NOMO-1 treated with DMSO at 0.1 percent for 48 hours (cell line): ENCODE measurements around the gene ZNF674.
"Not testable (repeated sequence)": the region's sequence is repeated elsewhere in the genome, so short reads cannot be mapped to it uniquely, and the experiment has no call there.

Experiments used
- DNase-seq: peaks from one replicate; lab custom pipeline; 2025; ENCODE audit not compliant: unreplicated experiment; lab: John Stamatoyannopoulos, UW

ZNF674 gene

GRCh38 chrX:46571423-46572339, 26.5 kb upstream of the ZNF674 start:
- DNase-seq: no peak

DNA sequence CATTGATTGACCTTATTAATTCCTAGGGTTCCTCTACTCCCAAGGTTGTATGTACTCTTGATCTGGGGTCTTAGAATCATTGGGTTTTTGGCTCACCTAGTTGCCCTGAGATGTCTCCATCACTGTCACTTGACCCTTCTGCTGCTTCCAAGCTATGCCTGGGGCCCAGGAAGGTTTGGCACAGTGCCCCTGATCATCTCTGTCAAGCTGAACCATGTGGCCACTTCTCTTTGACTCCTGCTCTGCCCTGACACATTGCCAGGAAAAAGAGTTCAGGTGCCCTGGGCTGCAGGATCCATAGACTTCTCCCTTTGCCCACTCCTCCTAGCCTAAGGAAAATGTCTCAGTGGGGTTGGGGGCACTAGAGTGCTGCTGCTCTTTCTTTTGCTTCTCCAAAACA, 24.4 kb upstream of the ZNF674 start:
- DNase-seq: no peak

GRCh38 chrX:46567388-46567787, 22.2 kb upstream of the ZNF674 start:
- DNase-seq: no peak

DNA sequence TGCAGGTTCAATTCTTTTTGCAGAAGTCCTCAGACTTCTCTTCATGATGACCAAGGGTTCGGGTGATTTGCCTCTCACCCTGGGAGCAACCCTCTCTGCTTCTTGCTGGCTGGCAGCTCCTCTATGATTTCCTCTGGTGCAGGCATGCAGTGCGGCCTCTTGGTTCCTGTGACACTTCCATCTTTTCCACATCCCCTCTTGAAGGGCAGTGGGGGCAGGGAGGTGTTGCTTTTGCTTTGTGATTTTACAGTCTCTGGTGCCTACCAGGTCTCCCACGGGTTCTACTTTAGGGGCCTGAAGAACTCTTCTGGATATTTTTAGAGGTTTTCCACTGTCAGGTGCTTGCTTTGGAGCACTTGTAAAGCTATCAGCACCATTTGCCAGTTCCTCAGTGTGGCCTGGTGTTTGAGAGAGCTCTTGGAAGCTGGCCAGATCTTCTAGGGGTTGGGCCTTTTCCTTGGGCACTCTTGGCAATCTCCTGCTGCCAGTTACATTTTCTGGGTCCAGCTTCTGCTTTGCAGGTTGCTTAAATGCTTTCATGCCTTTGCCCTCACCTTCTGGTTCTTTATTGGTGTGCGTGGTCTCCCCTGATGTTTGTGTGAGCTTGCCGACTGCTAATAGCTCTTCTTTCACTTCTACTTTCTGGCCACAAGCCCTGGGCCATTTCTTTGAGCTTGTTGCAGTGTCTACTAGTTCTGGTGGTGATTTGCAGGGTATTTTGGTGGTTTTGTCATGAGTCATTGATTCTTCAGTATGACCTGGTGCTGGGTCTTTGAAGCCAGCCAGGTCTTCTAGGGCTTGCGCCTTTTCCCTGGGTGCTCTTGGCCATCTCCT, 16.8 kb upstream of the ZNF674 start:
- DNase-seq: peak; percentile 86

GRCh38 chrX:46559062-46559461, 13.8 kb upstream of the ZNF674 start:
- no peak for DNase-seq

GRCh38 chrX:46554942-46555341, 9.7 kb upstream of the ZNF674 start:
- peak; percentile 55 for DNase-seq

DNA sequence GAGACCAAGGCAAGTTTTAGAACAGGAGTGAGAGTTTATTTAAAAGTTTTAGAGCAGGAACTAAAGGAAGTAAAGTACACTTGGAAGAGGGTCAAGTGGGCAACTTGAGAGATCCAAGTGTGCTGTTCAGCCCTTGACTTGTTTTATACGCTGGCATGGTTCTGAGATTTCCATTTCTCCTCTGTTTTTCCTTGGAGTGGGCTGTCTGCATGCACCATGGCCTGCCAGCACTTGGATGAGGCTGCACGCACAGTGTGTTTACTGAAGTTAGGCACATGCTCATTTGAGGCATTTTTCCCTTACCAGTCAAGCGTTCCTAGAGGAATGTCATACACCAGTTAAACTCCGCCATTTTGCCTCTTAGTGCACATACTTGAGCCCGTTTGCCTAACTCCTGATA, 8.7 kb upstream of the ZNF674 start:
- DNase-seq: no peak

- DNase-seq: no peak
Measured at GRCh38 chrX:46551494-46552128, 6.4 kb upstream of the ZNF674 start.

DNA sequence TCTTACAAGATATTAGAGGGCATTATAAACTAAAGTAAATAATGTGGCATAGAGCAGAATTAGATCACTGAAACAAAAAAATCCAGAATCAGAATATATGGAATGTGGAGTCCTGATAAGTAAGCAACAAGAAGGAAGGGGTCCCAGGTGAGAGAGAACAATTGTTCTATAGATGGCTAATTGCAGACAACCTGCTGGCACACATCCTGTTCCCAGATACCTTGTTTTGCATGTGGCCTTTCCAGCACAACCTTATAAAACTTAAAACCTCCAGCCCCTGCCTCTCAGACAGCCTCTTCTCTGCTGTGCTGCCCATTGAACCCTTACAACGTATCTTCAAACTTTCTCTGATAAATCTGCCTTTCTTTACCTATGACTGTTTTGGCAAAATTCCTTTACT, 4.7 kb upstream of the ZNF674 start:
- DNase-seq: no peak

DNA sequence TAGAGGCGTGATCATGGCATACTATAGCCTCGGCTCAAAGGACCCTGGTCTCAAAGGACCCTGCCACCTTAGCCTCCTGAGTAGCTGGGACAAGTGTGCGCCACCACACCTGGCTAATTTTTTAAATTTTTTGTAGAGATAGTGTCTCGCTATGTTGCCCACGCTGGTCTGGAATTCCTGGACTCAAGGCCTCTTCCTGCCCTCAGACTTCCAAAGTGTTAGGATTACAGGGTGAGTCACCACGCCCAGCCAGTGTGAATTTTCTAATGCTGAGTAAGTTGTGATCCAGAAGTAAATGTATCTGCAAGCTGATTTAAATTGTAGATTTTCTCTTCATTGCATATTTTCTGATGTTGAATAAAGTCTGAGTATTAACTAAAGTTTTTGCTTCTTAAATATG, 2.6 kb upstream of the ZNF674 start:
- no peak for DNase-seq

- DNase-seq: not testable (repeated sequence)
Measured at GRCh38 chrX:46544527-46544926, 694 bp downstream of the ZNF674 start.

- DNase-seq: no peak
Measured at GRCh38 chrX:46543441-46543840, 1.8 kb downstream of the ZNF674 start.

GRCh38 chrX:46531442-46531841, 13.8 kb downstream of the ZNF674 start:
- DNase-seq: no peak

DNA sequence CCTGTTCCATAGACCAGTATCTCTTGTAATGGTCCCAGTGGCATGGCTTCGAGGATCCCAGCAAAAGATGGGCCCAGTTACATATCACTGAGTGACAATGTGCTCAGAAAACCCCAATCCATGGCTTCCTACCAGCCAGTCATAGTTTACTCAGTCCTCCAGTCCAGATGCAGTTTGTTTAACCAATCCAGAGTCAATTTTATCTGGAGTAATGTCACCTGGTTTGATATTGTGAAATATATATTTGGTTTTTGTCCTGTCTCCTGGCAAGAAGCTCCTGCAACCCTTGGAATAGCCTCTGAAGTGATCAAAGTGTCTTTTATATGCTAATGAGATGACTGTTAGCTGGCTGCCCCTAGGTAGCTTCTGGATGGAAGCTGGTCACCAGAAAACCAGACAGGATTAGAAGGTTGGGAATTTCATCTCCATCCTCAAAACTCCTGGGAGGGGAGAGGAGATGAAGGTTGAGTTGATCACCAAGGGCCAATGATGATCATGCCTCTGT, 14.8 kb downstream of the ZNF674 start:
- DNase-seq: not testable (repeated sequence)

GRCh38 chrX:46529740-46530403, 15.3 kb downstream of the ZNF674 start:
- DNase-seq: peak; percentile 21

DNA sequence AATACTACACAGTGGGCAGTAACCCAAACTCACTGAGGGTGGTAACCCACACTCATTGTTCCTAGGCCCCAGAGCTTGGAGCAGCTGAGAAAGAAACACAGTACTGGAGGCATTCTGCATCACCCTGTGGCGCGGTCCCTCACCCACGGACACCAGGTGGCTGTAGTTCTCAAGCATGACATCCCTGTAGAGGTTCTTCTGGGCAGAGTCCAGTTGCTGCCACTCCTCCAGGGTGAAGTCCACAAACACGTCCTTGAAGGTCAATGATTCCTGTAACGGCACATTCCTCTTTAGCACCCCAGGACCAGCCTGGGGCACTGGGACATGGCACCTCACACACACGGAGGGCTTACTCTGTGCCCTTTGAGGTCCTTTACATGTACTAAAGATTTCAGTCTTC, 16.6 kb downstream of the ZNF674 start:
- DNase-seq: not testable (repeated sequence)

- DNase-seq: no peak
Measured at GRCh38 chrX:46506076-46506475, 39.1 kb downstream of the ZNF674 start.

DNA sequence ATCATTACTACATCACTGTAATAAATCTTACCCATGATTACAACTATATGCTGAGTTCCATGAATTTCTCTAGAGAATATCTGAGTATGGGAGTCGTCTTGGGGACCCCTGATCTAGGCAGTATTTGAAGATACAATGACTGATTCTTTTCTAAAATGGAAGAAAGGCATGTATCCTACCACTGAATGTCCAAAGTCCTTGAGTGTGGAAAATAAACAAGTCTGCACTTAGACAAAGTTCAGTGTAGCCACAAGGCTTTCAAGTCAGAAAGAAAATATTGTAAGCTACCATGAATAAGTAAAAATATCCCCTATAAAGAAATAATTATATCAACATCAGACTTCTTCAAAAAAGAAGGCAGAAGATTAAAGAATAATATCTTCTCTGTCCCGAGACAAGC, 42.4 kb downstream of the ZNF674 start:
- no peak for DNase-seq

GRCh38 chrX:46500054-46500453, 45.2 kb downstream of the ZNF674 start:
- no peak for DNase-seq

GRCh38 chrX:46488712-46489111, 56.5 kb downstream of the ZNF674 start:
- DNase-seq: no peak

- no peak for DNase-seq
Measured at GRCh38 chrX:46485897-46486296, 59.3 kb downstream of the ZNF674 start.
